HG03139 (cell line): ENCODE results near the gene TRIM56.
"Not testable (repeated sequence)": the region's sequence is repeated elsewhere in the genome, so short reads cannot be mapped to it uniquely, and the experiment has no call there.

Source experiments
- ATAC-seq: cut with Tn5 transposase; IDR thresholded peaks from one replicate; pipeline ENCODE4 v1.9.1; 2021; ENCODE audit not compliant: unreplicated experiment

TRIM56 gene

DNA sequence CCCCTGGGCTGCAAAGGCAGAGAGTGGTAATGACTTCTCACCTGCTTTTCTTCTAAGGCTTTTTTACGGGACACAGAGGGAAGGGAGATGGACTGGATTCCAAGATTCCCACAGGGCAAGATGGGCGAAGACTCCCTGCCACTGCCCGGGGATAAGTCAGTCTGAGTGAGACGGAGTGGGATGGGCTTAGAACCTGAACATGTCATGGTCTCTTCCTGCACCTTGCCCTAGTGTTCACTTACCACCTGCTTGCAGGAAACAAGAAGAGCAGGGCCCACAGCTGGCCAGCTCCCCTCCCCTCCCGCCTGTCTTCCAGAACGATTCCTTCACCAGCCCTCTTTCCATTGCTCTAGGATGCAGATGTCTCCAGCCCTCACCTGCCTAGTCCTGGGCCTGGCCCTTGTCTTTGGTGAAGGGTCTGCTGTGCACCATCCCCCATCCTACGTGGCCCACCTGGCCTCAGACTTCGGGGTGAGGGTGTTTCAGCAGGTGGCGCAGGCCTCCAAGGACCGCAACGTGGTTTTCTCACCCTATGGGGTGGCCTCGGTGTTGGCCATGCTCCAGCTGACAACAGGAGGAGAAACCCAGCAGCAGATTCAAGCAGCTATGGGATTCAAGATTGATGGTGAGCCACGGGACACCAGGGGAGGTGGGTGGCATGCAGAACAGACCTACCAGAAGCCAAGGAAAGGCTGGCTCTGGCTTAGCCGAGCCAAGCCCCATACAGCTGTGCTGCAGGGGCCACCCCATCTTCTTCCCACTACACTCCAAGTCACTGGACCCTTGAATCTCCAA, 43.0 kb downstream of the TRIM56 start:
- no peak for ATAC-seq

DNA sequence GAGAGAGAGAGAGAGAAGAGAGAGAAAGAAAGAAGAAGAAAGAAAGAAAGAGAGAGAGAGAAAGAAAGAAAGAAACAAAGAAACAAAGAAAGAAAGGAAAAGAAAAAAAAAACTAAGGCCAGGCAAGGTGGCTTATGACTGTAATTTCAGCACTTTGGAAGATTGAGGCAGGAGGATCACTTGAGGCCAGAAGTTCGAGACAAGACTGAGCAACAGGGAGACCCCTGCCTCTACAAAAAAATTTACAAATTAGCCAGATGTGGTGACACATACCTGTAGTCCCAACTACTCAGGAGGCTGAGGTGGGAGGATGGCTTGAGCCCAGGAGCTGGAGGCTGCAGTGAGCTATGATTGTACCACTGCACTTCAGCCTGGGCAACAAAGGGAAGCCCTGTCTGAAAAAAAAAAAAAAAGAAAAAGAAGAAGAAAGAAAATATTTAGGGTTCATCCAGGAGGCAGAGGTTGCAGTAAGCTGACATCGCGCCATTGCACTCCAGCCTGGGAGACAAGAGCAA, 44.4 kb downstream of the TRIM56 start:
- no peak for ATAC-seq

DNA sequence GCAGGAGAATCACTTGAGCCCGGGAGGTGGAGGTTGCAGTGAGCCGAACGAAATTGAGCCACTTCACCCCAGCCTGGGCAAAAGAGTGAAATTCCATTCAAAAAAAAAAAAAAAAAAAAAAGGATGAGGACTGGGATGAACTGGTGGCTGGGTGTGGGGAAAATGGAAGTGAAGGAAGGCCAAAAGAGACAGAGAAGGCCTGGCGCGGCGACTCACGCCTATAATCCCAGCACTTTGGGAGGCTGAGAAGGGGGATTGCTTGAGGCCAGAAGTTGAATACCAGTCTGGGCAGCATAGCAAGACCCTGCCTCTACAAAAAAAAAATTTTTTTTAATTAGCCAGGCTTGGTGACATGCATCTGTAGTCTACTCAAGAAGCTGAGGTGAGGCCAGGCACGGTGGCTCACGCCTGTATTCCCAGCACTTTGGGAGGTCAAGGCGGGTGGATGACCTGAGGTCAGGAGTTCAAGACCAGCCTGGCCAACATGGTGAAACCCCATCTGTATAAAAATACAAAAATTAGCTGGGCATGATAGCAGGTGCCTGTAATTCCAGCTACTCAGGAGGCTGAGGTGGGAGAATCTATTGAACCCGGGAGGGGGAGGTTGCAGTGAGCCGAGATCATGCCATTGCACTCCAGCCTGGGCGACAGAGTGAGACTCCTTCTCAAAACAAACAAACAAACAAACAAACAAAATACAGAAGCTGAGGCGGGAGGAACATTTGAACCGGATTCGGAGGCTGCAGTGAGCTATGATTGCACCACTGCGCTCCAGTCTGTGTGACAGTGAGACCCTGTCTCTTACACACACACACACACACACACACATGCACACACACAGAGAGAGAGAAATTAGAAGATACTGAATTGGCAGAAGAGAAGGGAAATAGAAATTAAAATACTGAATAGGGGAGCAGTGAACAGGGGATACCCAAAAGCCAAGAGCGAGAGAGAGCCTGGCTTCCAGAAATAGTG, 47.6 kb downstream of the TRIM56 start:
- ATAC-seq, result not testable (repeated sequence)

DNA sequence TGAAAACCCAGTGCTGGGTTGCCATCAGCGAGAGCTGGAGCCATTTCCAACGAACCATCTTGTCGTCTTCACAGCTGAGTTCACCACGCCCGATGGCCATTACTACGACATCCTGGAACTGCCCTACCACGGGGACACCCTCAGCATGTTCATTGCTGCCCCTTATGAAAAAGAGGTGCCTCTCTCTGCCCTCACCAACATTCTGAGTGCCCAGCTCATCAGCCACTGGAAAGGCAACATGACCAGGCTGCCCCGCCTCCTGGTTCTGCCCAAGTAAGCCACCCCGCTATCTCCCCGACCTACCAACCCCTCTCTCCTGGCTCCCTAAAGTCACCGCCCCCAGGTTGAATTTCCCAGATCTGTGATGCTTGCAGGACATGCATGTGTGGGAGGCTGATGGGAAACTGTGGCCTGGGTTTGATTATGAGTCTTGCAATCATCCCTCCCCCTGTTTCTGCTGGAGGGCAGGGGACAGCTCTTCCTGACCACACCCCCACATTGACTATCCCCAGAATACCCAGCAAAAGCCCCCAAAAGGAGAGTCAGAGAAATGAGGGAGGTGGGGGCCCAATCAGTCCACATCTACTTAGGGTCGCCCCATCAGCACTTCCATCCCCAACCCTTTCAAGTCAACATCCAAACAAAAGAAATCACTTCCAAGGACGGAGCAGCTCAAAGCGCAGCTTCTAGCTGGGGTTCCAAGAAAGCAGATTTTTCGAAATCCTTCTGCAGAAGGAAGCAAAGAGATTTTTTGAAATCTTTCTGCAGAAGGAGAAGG, 48.5 kb downstream of the TRIM56 start:
- ATAC-seq, result no peak

DNA sequence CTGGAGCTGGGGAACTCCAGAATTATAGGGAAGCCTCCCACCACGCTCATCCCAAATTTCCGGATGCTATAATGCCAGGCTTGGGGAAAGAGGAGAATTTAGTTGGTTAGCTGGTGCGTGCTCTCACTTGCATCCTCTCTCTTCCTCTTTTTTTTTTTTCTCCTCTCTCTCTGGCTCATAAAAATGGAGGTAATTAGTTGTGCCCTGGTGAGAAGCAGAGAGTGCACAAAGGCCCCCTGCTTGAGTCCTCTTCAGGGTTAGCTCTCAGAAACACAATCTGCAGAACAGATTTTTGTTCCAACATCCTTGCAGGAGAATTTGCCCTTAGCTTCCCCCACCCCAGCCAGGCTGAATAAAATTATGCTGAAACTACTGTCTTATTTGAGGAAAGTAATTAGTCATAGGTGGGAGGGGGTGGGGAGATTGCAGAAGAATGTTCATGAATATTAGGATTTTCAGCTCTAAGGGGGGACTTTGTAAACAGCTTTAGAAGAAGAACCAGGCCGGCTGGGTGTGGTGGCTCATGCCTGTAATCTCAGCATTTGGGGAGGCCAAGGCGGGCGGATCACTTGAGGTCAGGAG, 49.2 kb downstream of the TRIM56 start:
- no peak for ATAC-seq

DNA sequence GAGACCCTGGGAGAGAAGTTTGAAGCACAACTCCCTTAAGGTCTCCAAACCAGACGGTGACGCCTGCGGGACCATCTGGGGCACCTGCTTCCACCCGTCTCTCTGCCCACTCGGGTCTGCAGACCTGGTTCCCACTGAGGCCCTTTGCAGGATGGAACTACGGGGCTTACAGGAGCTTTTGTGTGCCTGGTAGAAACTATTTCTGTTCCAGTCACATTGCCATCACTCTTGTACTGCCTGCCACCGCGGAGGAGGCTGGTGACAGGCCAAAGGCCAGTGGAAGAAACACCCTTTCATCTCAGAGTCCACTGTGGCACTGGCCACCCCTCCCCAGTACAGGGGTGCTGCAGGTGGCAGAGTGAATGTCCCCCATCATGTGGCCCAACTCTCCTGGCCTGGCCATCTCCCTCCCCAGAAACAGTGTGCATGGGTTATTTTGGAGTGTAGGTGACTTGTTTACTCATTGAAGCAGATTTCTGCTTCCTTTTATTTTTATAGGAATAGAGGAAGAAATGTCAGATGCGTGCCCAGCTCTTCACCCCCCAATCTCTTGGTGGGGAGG, 52.5 kb downstream of the TRIM56 start:
- ATAC-seq, result no peak

DNA sequence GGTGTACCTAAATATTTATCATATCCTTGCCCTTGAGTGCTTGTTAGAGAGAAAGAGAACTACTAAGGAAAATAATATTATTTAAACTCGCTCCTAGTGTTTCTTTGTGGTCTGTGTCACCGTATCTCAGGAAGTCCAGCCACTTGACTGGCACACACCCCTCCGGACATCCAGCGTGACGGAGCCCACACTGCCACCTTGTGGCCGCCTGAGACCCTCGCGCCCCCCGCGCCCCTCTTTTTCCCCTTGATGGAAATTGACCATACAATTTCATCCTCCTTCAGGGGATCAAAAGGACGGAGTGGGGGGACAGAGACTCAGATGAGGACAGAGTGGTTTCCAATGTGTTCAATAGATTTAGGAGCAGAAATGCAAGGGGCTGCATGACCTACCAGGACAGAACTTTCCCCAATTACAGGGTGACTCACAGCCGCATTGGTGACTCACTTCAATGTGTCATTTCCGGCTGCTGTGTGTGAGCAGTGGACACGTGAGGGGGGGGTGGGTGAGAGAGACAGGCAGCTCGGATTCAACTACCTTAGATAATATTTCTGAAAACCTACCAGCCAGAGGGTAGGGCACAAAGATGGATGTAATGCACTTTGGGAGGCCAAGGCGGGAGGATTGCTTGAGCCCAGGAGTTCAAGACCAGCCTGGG, 53.1 kb downstream of the TRIM56 start:
- no peak for ATAC-seq

DNA sequence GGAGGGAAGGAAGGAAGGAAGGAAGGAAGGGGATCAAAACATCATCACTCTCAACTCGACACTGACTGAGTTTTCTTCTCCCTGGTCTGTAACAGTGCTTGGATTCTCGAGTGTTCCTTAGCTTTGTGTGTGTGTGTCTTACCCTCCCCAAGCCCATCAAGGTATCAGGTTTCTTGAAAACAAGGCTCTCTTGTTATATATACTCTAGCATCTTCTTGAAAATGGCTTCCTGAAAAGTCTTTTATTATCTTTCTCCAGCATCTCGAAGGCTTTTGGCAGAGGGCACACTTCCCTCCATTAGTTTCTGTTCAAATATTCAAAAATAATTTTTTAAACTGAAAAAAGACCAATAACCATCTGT, 55.0 kb downstream of the TRIM56 start:
- no peak for ATAC-seq

DNA sequence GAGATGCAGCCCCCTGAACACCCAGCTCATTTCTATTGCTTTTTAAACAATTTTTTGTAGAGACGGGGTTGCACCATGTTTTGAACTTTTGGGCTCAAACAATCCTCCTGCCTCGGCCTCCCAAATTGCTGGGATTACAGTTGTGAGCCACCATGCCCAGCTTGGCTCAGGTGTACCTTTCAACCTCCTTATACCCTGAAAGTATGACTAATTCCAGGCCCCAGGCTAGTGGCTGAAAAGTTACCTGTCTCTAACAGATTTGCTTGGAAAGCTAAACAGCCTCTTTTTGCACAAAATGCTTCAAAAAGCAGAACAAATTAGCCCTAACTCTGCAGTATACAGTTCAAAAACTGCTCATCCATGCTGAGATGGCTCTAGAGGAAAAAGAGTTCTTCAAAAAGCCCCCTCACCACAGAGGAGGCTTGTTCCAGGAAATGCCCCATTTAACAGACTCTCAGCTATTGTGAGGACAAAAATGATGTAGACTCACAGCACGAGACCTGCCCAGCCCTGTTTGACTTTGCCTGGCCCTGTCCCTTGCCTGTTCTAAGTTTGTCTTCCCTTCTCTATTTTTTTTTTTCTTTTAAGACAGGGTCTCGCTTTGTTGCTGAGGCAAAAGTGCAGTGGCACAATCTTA, 55.6 kb downstream of the TRIM56 start:
- no peak for ATAC-seq
